K562 (cell line): Measurements from ENCODE around the gene DEK. TPM values are rescaled to one million over a fixed set of nuclear protein-coding genes. Genes with fewer than 3 reads are reported as not detected.

Experiments
- CCNT2 ChIP-seq: IDR thresholded peaks from 2 replicates; pipeline ENCODE4 v1.6.1; 2011; ENCODE audit warnings: borderline replicate concordance, low read depth, mild to moderate bottlenecking, moderate library complexity, mixed read lengths, low read length; ENCODE audit not compliant: insufficient read length; ENCODE audit errors: extremely low read depth
- CREB3L1 ChIP-seq: fragments of 450-650 bp; IDR thresholded peaks from 2 replicates; pipeline ENCODE4 v1.6.1; 2014; ENCODE audit warnings: low read depth, mild to moderate bottlenecking, moderate library complexity, borderline replicate concordance
- E2F1 ChIP-seq: sonication (generic); formaldehyde crosslinking; IDR thresholded peaks from 2 replicates; pipeline ENCODE4 v1.8.1; 2023; ENCODE audit warnings: mild to moderate bottlenecking, missing genetic modification reagents, moderate library complexity
- FOXK2 ChIP-seq, 2 experiments: fragments of 450-650 bp; IDR thresholded peaks in 1 of 2; conservative IDR thresholded peaks in 1 of 2; 2 replicates each; pipeline ENCODE4 v1.6.1; 2016; ENCODE audit warnings: low read depth in 2 of 2, mild to moderate bottlenecking in 1 of 2
- FOXP1 ChIP-seq: sonication (generic); formaldehyde crosslinking; IDR thresholded peaks from 2 replicates; pipeline ENCODE4 v1.8.0; 2022; ENCODE audit warnings: mild to moderate bottlenecking, missing genetic modification reagents
- HMGN3 ChIP-seq: IDR thresholded peaks from 2 replicates; pipeline ENCODE4 v1.6.1; 2011; ENCODE audit warnings: borderline replicate concordance, low read depth, mild to moderate bottlenecking, mixed read lengths, low read length; ENCODE audit not compliant: insufficient read length; ENCODE audit errors: extremely low read depth
- HNRNPUL1 ChIP-seq: fragments of 200-400 bp; formaldehyde crosslinking; IDR thresholded peaks from 2 replicates; pipeline ENCODE4 v1.6.1; 2017; ENCODE audit warnings: low read length
- KDM2B ChIP-seq: fragments of 250-450 bp; sonication (Bioruptor Pico); IDR thresholded peaks from 2 replicates; pipeline ENCODE4 v1.8.0; 2021; ENCODE audit warnings: mild to moderate bottlenecking, moderate library complexity
- MAZ ChIP-seq, 2 experiments: fragments of 450-650 bp in 1 of 2; sonication (generic) in 1 of 2; formaldehyde crosslinking; IDR thresholded peaks in 1 of 2; conservative IDR thresholded peaks in 1 of 2; 2 replicates each; pipeline versions ENCODE4 v1.4.0 to v1.5.0; 2020; ENCODE audit warnings: mild to moderate bottlenecking in 1 of 2, missing genetic modification reagents in 1 of 2
- MTA3 ChIP-seq: fragments of 450-650 bp; formaldehyde crosslinking; IDR thresholded peaks from 2 replicates; pipeline ENCODE4 v1.6.1; 2017; ENCODE audit warnings: mild to moderate bottlenecking, borderline replicate concordance
- NR1H2 ChIP-seq: sonication (generic); formaldehyde crosslinking; IDR thresholded peaks from 2 replicates; pipeline ENCODE4 v1.4.0; 2020; ENCODE audit warnings: mild to moderate bottlenecking, missing genetic modification reagents
- PHF20 ChIP-seq: fragments of 450-650 bp; IDR thresholded peaks from 2 replicates; pipeline ENCODE4 v1.6.1; 2018; ENCODE audit not compliant: partially characterized antibody
- POLR2B ChIP-seq: fragments of 450-650 bp; IDR thresholded peaks from 2 replicates; pipeline ENCODE4 v1.6.1; 2018; ENCODE audit warnings: low read depth; ENCODE audit not compliant: partially characterized antibody
- POLR2H ChIP-seq: IDR thresholded peaks from 2 replicates; pipeline ENCODE4 v1.6.1; 2016; ENCODE audit warnings: missing genetic modification characterization, low read depth, mild to moderate bottlenecking, control low read depth, missing compliant biosample characterization, moderate library complexity
- SAFB2 ChIP-seq: fragments of 200-400 bp; formaldehyde crosslinking; IDR thresholded peaks from 2 replicates; pipeline ENCODE4 v1.6.1; 2018; ENCODE audit warnings: borderline replicate concordance, low read length, low read depth, moderate library complexity; ENCODE audit not compliant: severe bottlenecking
- SOX6 ChIP-seq: fragments of 450-650 bp; IDR thresholded peaks from 2 replicates; pipeline ENCODE4 v1.6.1; 2014; ENCODE audit warnings: mild to moderate bottlenecking
- UBTF ChIP-seq, 2 experiments: IDR thresholded peaks; 2 replicates each; pipeline ENCODE4 v1.6.1; 2012; ENCODE audit warnings: improper control_type of control experiment in 2 of 2, low read depth in 2 of 2, low read length in 2 of 2, borderline replicate concordance in 1 of 2
- XRCC5 ChIP-seq: fragments of 200-400 bp; formaldehyde crosslinking; IDR thresholded peaks from 2 replicates; pipeline ENCODE4 v1.6.1; 2017; ENCODE audit warnings: low read depth, mild to moderate bottlenecking, low read length
- ZNF197 ChIP-seq: fragments of 200-800 bp; sonication (Bioruptor generic); IDR thresholded peaks from 2 replicates; pipeline ENCODE4 v1.6.1; 2016; ENCODE audit warnings: low read depth, missing genetic modification characterization, missing compliant biosample characterization
- ZNF280A ChIP-seq: fragments of 450-650 bp; IDR thresholded peaks from 2 replicates; pipeline ENCODE4 v1.6.1; 2018; ENCODE audit warnings: mild to moderate bottlenecking, low read depth; ENCODE audit not compliant: partially characterized antibody
- polyA plus RNA-seq, 8 experiments: library from polyadenylated mRNA; depleted of rRNA in 4 of 8; stranded (reverse) in 5 of 8; unstranded in 3 of 8; fragments of >200 nt; fragmentation: Nextera tagmentation in 2 of 8; fragmentation: Illumina TruSeq in 1 of 8; extraction: Ambion mirVana in 2 of 8; extraction: Trizol in 1 of 8; gene quantifications; 2 replicates each; pipeline versions ENCODE4 v1.2.1 to v1.2.3, GENCODE V29; 2011 to 2014; ENCODE audit warnings: inconsistent platforms in 1 of 8, missing spikeins in 1 of 8
- total RNA-seq, 7 experiments: library from RNA; depleted of rRNA in 6 of 7; stranded (reverse); fragments of >200 nt in 6 of 7; fragmentation: Illumina TruSeq in 2 of 7; extraction: Trizol in 2 of 7; gene quantifications; 2 replicates each; pipeline versions ENCODE4 v1.2.1 to v1.2.3, GENCODE V29; 2011 to 2021; ENCODE audit warnings: low replicate concordance in 1 of 7

DEK gene
- total and polyA plus RNA-seq, 9 of the 15 experiments (the other 6 are each of a cell fraction or from before 2014, with no cell fraction given): 82.3 to 338 (median 184) TPM

GRCh38 chr6:18264219-18264922 lies at the start of gene DEK (continued):
- no peak for TF ChIP-seq SAFB2
- TF ChIP-seq HNRNPUL1: no peak
- no peak for TF ChIP-seq ZNF197 (CRISPR knock-in tag)
- peak; percentile 65 for TF ChIP-seq CCNT2
- peak in 1 of 2 experiments; percentile 80; a peak in 2 of 4 replicates for TF ChIP-seq FOXK2 (conservative IDR thresholded peaks at IDR 0.05 in 1 of 2, IDR thresholded peaks at IDR 0.05 in 1 of 2; ENCODE audit: low read depth in 2 of 2)
- TF ChIP-seq POLR2B: no peak
- peak; percentile 9 for TF ChIP-seq HMGN3
- no peak for TF ChIP-seq ZNF280A
- TF ChIP-seq MTA3: peak; percentile 77
- TF ChIP-seq KDM2B: no peak; the same call in 1 of the 2 replicates
- peak; percentile 72 for TF ChIP-seq POLR2H
- TF ChIP-seq XRCC5: peak; percentile 62; the same call in 1 of the 2 replicates
- TF ChIP-seq FOXP1 (CRISPR knock-in tag): 0 out of 2 replicates have a peak, but pooled peaks have one; percentile 5
- peak; percentile 84 to 90; a peak in 3 of 4 replicates for TF ChIP-seq UBTF (IDR thresholded peaks at IDR 0.05; ENCODE audit: borderline replicate concordance in 1 of 2, low read depth in 2 of 2, low read length in 2 of 2)
- peak; percentile 29; the same call in 1 of the 2 replicates for TF ChIP-seq CREB3L1
- TF ChIP-seq E2F1 (CRISPR knock-in tag): peak; percentile 79
- TF ChIP-seq SOX6: peak; percentile 50; the same call in 1 of the 2 replicates
- no peak; the same call in 1 of the 2 replicates for TF ChIP-seq NR1H2 (CRISPR knock-in tag)
- TF ChIP-seq MAZ (CRISPR knock-in tag; conservative IDR thresholded peaks at IDR 0.05 in 1 of 2, IDR thresholded peaks at IDR 0.05 in 1 of 2): peak; percentile 86 to 89
- peak; percentile 62 for TF ChIP-seq PHF20
